ENCODE data around the gene GCFC2.
"Not testable (repeated sequence)": the region's sequence is repeated elsewhere in the genome, so short reads cannot be mapped to it uniquely, and the experiment has no call there.

GCFC2 gene

GRCh38 chr2:75722687-75723086 is 12.0 kb upstream of the GCFC2 start:
- Histone ChIP-seq H3K36me3 (replicated peaks; ENCODE audit: low read depth, low read length) (no peaks in the 10 kb centered on the region), H3K27me3 (ENCODE audit: low read depth, low read length) (0 out of 2 replicates have a peak, but pooled peaks cover 4% of the 10 kb centered on the region), H4K20me1 (ENCODE audit: insufficient read depth, low read length) (no peaks in the 10 kb centered on the region), H3K9ac (ENCODE audit: low read length) (no peak overlapping the region), H3K4me2 (ENCODE audit: low read length) (no peak overlapping the region), H3K4me3 (ENCODE audit: low read length) (no peak overlapping the region), H3K27ac (ENCODE audit: low read length) (no peak overlapping the region), H3K79me2 (ENCODE audit: low read length) (no peaks in the 10 kb centered on the region), H2AFZ (ENCODE audit: low read depth, low read length) (no peak overlapping the region), H3K9me3 (ENCODE audit: insufficient read depth, low read length) (no peaks in the 10 kb centered on the region), H3K4me1 (ENCODE audit: low read length) (no peaks in the 10 kb centered on the region)
- no peak for TF ChIP-seq EZH2phosphoT487 (IDR thresholded peaks at IDR 0.05; ENCODE audit: low read depth)
- no peak for TF ChIP-seq CTCF (IDR thresholded peaks at IDR 0.05; ENCODE audit: low read depth, low read length)

GRCh38 chr2:75720525-75720924 is 9.8 kb upstream of the GCFC2 start:
- Histone ChIP-seq H3K27me3 (ENCODE audit: low read depth, low read length) (0 out of 2 replicates have a peak, but pooled peaks cover 4% of the 10 kb centered on the region), H3K36me3 (replicated peaks; ENCODE audit: low read depth, low read length) (no peaks in the 10 kb centered on the region), H2AFZ (ENCODE audit: low read depth, low read length) (no peak overlapping the region), H3K27ac (ENCODE audit: low read length) (no peak overlapping the region), H3K9me3 (ENCODE audit: insufficient read depth, low read length) (no peaks in the 10 kb centered on the region), H3K4me1 (ENCODE audit: low read length) (no peaks in the 10 kb centered on the region), H3K4me2 (ENCODE audit: low read length) (no peak overlapping the region), H3K9ac (ENCODE audit: low read length) (no peak overlapping the region), H3K4me3 (ENCODE audit: low read length) (no peak overlapping the region), H4K20me1 (ENCODE audit: insufficient read depth, low read length) (no peaks in the 10 kb centered on the region), H3K79me2 (ENCODE audit: low read length) (no peaks in the 10 kb centered on the region)
- TF ChIP-seq EZH2phosphoT487 (IDR thresholded peaks at IDR 0.05; ENCODE audit: low read depth): no peak
- no peak for TF ChIP-seq CTCF (IDR thresholded peaks at IDR 0.05; ENCODE audit: low read depth, low read length)

- Histone ChIP-seq H3K4me2 (ENCODE audit: low read length) (no peak overlapping the region), H4K20me1 (ENCODE audit: insufficient read depth, low read length) (no peaks in the 10 kb centered on the region), H3K27me3 (ENCODE audit: low read depth, low read length) (0 out of 2 replicates have a peak, but pooled peaks cover 4% of the 10 kb centered on the region), H3K27ac (ENCODE audit: low read length) (no peak overlapping the region), H2AFZ (ENCODE audit: low read depth, low read length) (no peak overlapping the region), H3K4me3 (ENCODE audit: low read length) (no peak overlapping the region), H3K79me2 (ENCODE audit: low read length) (no peaks in the 10 kb centered on the region), H3K9ac (ENCODE audit: low read length) (no peak overlapping the region), H3K36me3 (replicated peaks; ENCODE audit: low read depth, low read length) (no peaks in the 10 kb centered on the region), H3K4me1 (ENCODE audit: low read length) (no peaks in the 10 kb centered on the region), H3K9me3 (ENCODE audit: insufficient read depth, low read length) (no peaks in the 10 kb centered on the region)
- no peak for TF ChIP-seq EZH2phosphoT487 (IDR thresholded peaks at IDR 0.05; ENCODE audit: low read depth)
- TF ChIP-seq CTCF (IDR thresholded peaks at IDR 0.05; ENCODE audit: low read depth, low read length): no peak
Observed at GRCh38 chr2:75719616-75720015, 8.9 kb upstream of the GCFC2 start.

GRCh38 chr2:75716406-75716805 is 5.7 kb upstream of the GCFC2 start:
- H3K27me3 ChIP-seq (ENCODE audit: low read depth, low read length): 0 out of 2 replicates have a peak, but pooled peaks cover under 1% of the 10 kb centered on the region
- H3K79me2 ChIP-seq (ENCODE audit: low read length): 0 out of 2 replicates have a peak, but pooled peaks cover 2% of the 10 kb centered on the region
- no peaks in the 10 kb centered on the region for H3K36me3 ChIP-seq (replicated peaks; ENCODE audit: low read depth, low read length)
- H3K4me3 ChIP-seq (ENCODE audit: low read length): no peak overlapping the region
- no peak overlapping the region for H3K27ac ChIP-seq (ENCODE audit: low read length)
- no peak overlapping the region for H2AFZ ChIP-seq (ENCODE audit: low read depth, low read length)
- no peaks in the 10 kb centered on the region for H3K9me3 ChIP-seq (ENCODE audit: insufficient read depth, low read length)
- TF ChIP-seq CTCF (IDR thresholded peaks at IDR 0.05; ENCODE audit: low read depth, low read length) (0 out of 2 replicates have a peak, but pooled peaks have one; percentile 5), EZH2phosphoT487 (IDR thresholded peaks at IDR 0.05; ENCODE audit: low read depth) (no peak)
- H3K9ac ChIP-seq (ENCODE audit: low read length): no peak overlapping the region
- H4K20me1 ChIP-seq (ENCODE audit: insufficient read depth, low read length): no peaks in the 10 kb centered on the region
- peaks cover 2% of the 10 kb centered on the region for H3K4me1 ChIP-seq (ENCODE audit: low read length)
- no peak overlapping the region for H3K4me2 ChIP-seq (ENCODE audit: low read length)

- H3K79me2 ChIP-seq (ENCODE audit: low read length): peaks cover 41% of the 10 kb centered on the region
- peak overlapping the region; percentile 99 for H3K4me2 ChIP-seq (ENCODE audit: low read length)
- H3K4me1 ChIP-seq (ENCODE audit: low read length): peaks cover 16% of the 10 kb centered on the region
- H3K9me3 ChIP-seq (ENCODE audit: insufficient read depth, low read length); H3K27me3 ChIP-seq (ENCODE audit: low read depth, low read length); H3K36me3 ChIP-seq (replicated peaks; ENCODE audit: low read depth, low read length); H4K20me1 ChIP-seq (ENCODE audit: insufficient read depth, low read length): not testable (repeated sequence)
- H3K9ac ChIP-seq (ENCODE audit: low read length): peak overlapping the region; percentile 81
- peak overlapping the region; percentile 94 for H3K27ac ChIP-seq (ENCODE audit: low read length)
- H2AFZ ChIP-seq (ENCODE audit: low read depth, low read length): 0 out of 2 replicates have a peak overlapping the region, but pooled peaks have one; percentile 99
- peak overlapping the region; percentile 96 for H3K4me3 ChIP-seq (ENCODE audit: low read length)
Observed at GRCh38 chr2:75711590-75711989, 875 bp upstream of the GCFC2 start.

Measured in OCI-LY3 (cell line).